GM19351 (cell line): Measurements from ENCODE around the gene BET1.

Source experiments
- ATAC-seq: cut with Tn5 transposase; IDR thresholded peaks from one replicate; pipeline ENCODE4 v1.9.1; 2021; ENCODE audit warnings: mild to moderate bottlenecking, moderate library complexity; ENCODE audit not compliant: unreplicated experiment

BET1 gene

GRCh38 chr7:93960986-93961385 lies 43.2 kb downstream of the BET1 start:
- no peak for ATAC-seq

- ATAC-seq, result peak; percentile 44
Measured at GRCh38 chr7:93958651-93959050, 45.5 kb downstream of the BET1 start.

- ATAC-seq, result no peak
Measured at GRCh38 chr7:93958216-93958615, 45.9 kb downstream of the BET1 start.

- ATAC-seq, result peak; percentile 56
Measured at GRCh38 chr7:93957767-93958166, 46.4 kb downstream of the BET1 start.

- ATAC-seq, result peak; percentile 87
Measured at GRCh38 chr7:93955304-93955703, 48.9 kb downstream of the BET1 start.

- no peak for ATAC-seq
Measured at GRCh38 chr7:93949423-93949822, 54.7 kb downstream of the BET1 start.

GRCh38 chr7:93948873-93949272 lies 55.3 kb downstream of the BET1 start:
- ATAC-seq, result no peak

GRCh38 chr7:93948106-93948505 lies 56.0 kb downstream of the BET1 start:
- no peak for ATAC-seq

GRCh38 chr7:93945756-93946535 lies 58.2 kb downstream of the BET1 start:
- ATAC-seq, result no peak

GRCh38 chr7:93945083-93945482 lies 59.1 kb downstream of the BET1 start:
- no peak for ATAC-seq

- no peak for ATAC-seq
Measured at GRCh38 chr7:93944673-93945072, 59.5 kb downstream of the BET1 start.

GRCh38 chr7:93943816-93944540 lies 60.2 kb downstream of the BET1 start:
- ATAC-seq, result peak; percentile 40
